GM12878 (cell line): Measurements from ENCODE around the gene UROC1.

Experiments used
- EP300 ChIP-seq, 2 experiments: fragments of 150-350 bp in 1 of 2; IDR thresholded peaks; 2 replicates each; pipeline ENCODE4 v1.6.1; 2011 to 2012; ENCODE audit warnings: low read depth in 2 of 2, low read length in 2 of 2, borderline replicate concordance in 1 of 2, improper control_type of control experiment in 1 of 2, inconsistent platforms in 1 of 2; ENCODE audit not compliant: control insufficient read depth in 1 of 2
- NFYA ChIP-seq: IDR thresholded peaks from 2 replicates; pipeline ENCODE4 v1.6.1; 2011; ENCODE audit warnings: low read depth, mild to moderate bottlenecking, low read length, improper control_type of control experiment, borderline replicate concordance
- TF ChIP-seq, protein P1 (sequence below): IDR thresholded peaks from 2 replicates; pipeline ENCODE4 v1.6.1; 2011; ENCODE audit warnings: borderline replicate concordance, low read depth, mild to moderate bottlenecking, moderate library complexity, low read length; ENCODE audit not compliant: insufficient read depth, poor library complexity, severe bottlenecking
- TF ChIP-seq, protein P2 (sequence below), 3 experiments: IDR thresholded peaks in 2 of 3; conservative IDR thresholded peaks in 1 of 3; 2 replicates each; pipeline ENCODE4 v1.5.1; 2011; ENCODE audit warnings: low read depth in 3 of 3, low read length in 3 of 3, mild to moderate bottlenecking in 3 of 3, control low read depth in 2 of 3, moderate library complexity in 2 of 3, inconsistent platforms in 1 of 3, mixed read lengths in 1 of 3; ENCODE audit not compliant: control insufficient read depth in 2 of 3, insufficient read depth in 1 of 3; ENCODE audit errors: extremely low read depth in 1 of 3
- TF ChIP-seq, protein P3 (sequence below): IDR thresholded peaks from 2 replicates; pipeline ENCODE4 v1.6.1; 2011; ENCODE audit warnings: low read depth, mild to moderate bottlenecking, low read length, moderate library complexity, borderline replicate concordance; ENCODE audit errors: extremely low read depth
- TF ChIP-seq, protein P4 (sequence below): fragments of 450-650 bp; IDR thresholded peaks from 2 replicates; pipeline ENCODE4 v1.6.1; 2017; ENCODE audit warnings: mild to moderate bottlenecking, low read depth, inconsistent platforms; ENCODE audit not compliant: poor library complexity, severe bottlenecking

DNA sequence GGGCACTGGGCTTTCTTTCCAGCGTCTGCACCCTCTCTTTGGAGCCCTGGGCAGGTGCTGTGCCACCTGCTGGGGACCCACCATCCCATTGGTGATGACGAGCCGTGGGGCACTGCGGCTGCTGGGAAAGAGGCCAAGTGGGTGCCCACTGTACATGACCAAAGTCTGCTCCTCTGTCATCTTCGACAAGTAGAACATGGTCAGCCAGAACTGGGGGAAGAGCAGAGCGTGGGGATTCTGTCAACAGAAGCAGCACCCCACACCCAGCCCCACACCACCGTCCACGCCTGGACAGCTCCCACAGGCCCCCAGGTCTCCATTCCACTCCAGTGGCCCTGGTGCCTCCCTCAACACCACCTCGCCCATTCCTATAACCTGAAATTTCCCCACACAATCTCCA lies 9.7 kb downstream of the UROC1 start:
- TF ChIP-seq, protein P1, sequence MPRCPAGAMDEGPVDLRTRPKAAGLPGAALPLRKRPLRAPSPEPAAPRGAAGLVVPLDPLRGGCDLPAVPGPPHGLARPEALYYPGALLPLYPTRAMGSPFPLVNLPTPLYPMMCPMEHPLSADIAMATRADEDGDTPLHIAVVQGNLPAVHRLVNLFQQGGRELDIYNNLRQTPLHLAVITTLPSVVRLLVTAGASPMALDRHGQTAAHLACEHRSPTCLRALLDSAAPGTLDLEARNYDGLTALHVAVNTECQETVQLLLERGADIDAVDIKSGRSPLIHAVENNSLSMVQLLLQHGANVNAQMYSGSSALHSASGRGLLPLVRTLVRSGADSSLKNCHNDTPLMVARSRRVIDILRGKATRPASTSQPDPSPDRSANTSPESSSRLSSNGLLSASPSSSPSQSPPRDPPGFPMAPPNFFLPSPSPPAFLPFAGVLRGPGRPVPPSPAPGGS: no peak
- no peak for TF ChIP-seq EP300 (IDR thresholded peaks at IDR 0.05; ENCODE audit: borderline replicate concordance in 1 of 2, control insufficient read depth in 1 of 2, low read depth in 2 of 2, low read length in 2 of 2)
- TF ChIP-seq, protein P2, sequence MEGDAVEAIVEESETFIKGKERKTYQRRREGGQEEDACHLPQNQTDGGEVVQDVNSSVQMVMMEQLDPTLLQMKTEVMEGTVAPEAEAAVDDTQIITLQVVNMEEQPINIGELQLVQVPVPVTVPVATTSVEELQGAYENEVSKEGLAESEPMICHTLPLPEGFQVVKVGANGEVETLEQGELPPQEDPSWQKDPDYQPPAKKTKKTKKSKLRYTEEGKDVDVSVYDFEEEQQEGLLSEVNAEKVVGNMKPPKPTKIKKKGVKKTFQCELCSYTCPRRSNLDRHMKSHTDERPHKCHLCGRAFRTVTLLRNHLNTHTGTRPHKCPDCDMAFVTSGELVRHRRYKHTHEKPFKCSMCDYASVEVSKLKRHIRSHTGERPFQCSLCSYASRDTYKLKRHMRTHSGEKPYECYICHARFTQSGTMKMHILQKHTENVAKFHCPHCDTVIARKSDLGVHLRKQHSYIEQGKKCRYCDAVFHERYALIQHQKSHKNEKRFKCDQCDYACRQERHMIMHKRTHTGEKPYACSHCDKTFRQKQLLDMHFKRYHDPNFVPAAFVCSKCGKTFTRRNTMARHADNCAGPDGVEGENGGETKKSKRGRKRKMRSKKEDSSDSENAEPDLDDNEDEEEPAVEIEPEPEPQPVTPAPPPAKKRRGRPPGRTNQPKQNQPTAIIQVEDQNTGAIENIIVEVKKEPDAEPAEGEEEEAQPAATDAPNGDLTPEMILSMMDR (IDR thresholded peaks at IDR 0.05 in 2 of 3, conservative IDR thresholded peaks at IDR 0.05 in 1 of 3; ENCODE audit: control insufficient read depth in 2 of 3, extremely low read depth in 1 of 3, insufficient read depth in 1 of 3, low read depth in 3 of 3, low read length in 3 of 3): no peak
- TF ChIP-seq, protein P3, sequence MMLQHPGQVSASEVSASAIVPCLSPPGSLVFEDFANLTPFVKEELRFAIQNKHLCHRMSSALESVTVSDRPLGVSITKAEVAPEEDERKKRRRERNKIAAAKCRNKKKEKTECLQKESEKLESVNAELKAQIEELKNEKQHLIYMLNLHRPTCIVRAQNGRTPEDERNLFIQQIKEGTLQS: no peak
- TF ChIP-seq, protein P4, sequence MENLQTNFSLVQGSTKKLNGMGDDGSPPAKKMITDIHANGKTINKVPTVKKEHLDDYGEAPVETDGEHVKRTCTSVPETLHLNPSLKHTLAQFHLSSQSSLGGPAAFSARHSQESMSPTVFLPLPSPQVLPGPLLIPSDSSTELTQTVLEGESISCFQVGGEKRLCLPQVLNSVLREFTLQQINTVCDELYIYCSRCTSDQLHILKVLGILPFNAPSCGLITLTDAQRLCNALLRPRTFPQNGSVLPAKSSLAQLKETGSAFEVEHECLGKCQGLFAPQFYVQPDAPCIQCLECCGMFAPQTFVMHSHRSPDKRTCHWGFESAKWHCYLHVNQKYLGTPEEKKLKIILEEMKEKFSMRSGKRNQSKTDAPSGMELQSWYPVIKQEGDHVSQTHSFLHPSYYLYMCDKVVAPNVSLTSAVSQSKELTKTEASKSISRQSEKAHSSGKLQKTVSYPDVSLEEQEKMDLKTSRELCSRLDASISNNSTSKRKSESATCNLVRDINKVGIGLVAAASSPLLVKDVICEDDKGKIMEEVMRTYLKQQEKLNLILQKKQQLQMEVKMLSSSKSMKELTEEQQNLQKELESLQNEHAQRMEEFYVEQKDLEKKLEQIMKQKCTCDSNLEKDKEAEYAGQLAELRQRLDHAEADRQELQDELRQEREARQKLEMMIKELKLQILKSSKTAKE: no peak
- TF ChIP-seq NFYA: no peak
